ENCODE results near the gene POLD3. TPM values are rescaled to one million over a fixed set of nuclear protein-coding genes. Genes with fewer than 3 reads are reported as not detected.

The POLD3 gene
- total RNA-seq, 1 donor from 2014 or later, result 38.3 TPM

DNA sequence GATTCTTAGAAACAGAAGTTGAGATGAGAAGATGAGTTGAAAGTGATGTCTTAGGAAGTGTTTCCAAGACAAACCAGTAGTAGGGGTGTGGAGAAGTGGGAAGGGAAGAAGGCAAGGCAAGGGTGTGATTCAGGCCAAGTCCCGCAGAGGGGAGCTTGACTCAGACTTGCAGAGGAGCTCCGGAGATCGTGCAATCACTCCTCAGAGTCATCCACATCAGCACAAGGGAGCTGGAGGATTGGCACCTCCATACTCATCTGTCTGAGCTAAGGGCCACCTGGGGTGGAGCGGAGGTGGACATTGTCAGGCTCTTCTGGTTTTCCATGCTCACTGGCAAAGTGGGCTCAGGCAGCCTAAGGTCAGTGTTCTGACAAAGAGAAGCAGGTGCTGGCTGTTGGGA lies 94.4 kb downstream of the POLD3 start:
- intact Hi-C loops (cut with micrococcal nuclease), result no loop called here

DNA sequence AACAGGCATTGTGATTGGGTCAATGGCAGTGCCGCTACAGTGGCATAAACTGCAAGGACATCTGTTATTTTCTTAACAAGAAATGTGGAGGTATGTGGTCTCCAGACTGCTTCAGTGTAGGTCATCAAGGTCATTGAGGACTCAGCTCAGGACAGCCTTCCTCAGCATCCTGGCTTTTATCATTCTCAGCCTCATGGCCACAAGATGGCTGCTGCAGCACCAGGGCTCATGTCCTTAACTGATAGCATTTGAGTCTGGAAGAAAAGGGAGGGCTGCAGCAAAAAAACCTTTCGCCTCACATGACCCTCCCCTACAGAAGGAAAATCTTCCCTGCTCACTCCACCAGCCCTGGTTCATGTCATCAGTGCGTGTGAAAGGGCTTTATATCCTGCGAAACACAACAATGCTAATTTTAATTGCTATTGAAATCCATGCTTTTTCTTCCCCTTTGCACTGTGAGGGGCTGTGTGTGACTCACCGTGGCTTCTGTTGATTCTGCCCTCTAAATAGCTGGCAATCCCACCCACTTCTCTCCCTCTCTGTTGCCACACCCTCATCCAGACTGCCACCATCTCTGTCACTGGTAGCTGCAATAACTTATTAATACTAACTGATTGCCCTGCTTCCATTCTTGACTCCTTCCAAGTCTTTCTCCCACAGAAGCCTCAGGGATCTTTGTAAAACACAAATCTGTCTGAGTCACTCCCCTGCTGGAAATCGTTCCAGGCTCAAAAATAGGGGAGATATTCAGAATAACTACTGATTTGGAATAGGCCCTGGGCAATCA lies 95.0 kb downstream of the POLD3 start:
- intact Hi-C loops (cut with micrococcal nuclease), result no loop called here

DNA sequence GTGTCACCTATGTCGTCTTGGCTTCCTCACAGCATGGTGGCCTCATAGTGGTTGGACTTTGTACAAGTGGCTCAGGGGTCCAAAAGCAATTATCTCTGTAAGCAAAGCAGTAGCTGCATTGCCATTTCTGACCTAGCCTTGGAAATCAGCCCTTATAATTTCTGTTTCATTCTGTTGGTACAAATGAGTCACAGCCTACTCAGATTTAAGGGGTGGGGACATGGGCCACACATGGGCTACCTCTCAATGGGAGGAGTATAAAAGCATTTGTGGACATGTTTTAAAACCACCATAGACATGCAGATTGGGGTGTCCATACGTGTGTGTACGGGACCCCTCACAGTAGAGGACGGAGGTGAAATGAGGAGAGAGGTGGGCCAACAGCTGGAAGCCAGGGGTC lies 97.3 kb downstream of the POLD3 start:
- intact Hi-C loops (cut with micrococcal nuclease), result no loop called here

DNA sequence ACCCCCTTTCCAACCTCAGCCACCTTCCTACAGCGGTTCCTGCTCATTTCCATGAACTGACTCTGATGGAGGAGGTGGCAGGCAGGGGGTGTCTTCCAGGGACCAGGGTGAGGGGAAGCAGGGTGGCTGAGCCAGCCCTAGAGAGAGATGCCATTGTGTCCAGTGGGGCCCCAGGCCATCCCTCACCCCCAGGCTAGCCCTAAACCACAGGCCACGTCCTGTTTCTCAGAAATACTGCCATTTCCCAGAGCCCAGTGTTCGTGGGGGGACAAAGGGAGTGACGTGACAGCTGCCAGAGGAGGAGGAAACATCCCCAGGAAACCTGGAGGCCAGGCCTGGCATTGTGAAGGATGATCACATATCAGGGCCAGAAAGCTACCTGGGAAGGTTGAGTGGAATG lies 99.4 kb downstream of the POLD3 start:
- intact Hi-C loops (cut with micrococcal nuclease), result no loop called here

Other genes starting within 250 kb of the POLD3 start
- gene PGM2L1, start 194.1 kb upstream of the POLD3 start, total RNA-seq, result 5.1 and 5.3 TPM in 2 replicates
- gene KCNE3, start 125.0 kb upstream of the POLD3 start, total RNA-seq, result 0.41 TPM in 1 of 2 replicates, not detected in the other
- 1.4 and 2.0 TPM in 2 replicates for gene LIPT2, start 98.9 kb upstream of the POLD3 start, total RNA-seq
- gene CHRDL2, start 138.8 kb downstream of the POLD3 start, total RNA-seq, result not detected in 2 replicates
- 16.1 and 16.3 TPM in 2 replicates for gene RNF169, start 156.3 kb downstream of the POLD3 start, total RNA-seq